Measurements from ENCODE around the gene GNG5. TPM values are rescaled to one million over a fixed set of nuclear protein-coding genes. Genes with fewer than 3 reads are reported as not detected.

GNG5 gene
- total and polyA plus RNA-seq, 11 donors: 129 to 299 (median 167) TPM

Other genes starting within 250 kb of the GNG5 start
- 1 to 10 TPM in 7 of 9 donors, under 1 TPM in 1, not detected in 1; 0.40 to 3.0 (median 1.7) TPM for gene SAMD13, start 204.9 kb downstream of the GNG5 start, total RNA-seq
- gene SAMD13, start 204.9 kb downstream of the GNG5 start, polyA plus RNA-seq: under 1 TPM; 0.42 to 0.84 TPM
- gene DNASE2B, start 108.1 kb downstream of the GNG5 start, total RNA-seq: under 1 TPM in 1 of 9 donors, not detected in 8; 0.53 TPM
- gene DNASE2B, start 108.1 kb downstream of the GNG5 start, polyA plus RNA-seq: under 1 TPM in 1 of 2 donors, not detected in 1; 0.06 TPM
- gene RPF1, start 27.3 kb downstream of the GNG5 start, total RNA-seq: 10 to 100 TPM; 30.3 to 63.9 (median 34.5) TPM
- 10 to 100 TPM; 23.9 to 66.8 TPM for gene RPF1, start 27.3 kb downstream of the GNG5 start, polyA plus RNA-seq
- 1 to 10 TPM in 6 of 9 donors, under 1 TPM in 2, not detected in 1; 0.82 to 2.0 (median 1.2) TPM for gene SPATA1, start 195 bp downstream of the GNG5 start, total RNA-seq
- under 1 TPM in 1 of 2 donors, not detected in 1; 0.19 TPM for gene SPATA1, start 195 bp downstream of the GNG5 start, polyA plus RNA-seq
- 10 to 100 TPM in 2 of 9 donors, 1 to 10 TPM in 7; 6.6 to 19.9 (median 7.8) TPM for gene CTBS, start 67.9 kb upstream of the GNG5 start, total RNA-seq
- gene CTBS, start 67.9 kb upstream of the GNG5 start, polyA plus RNA-seq: 1 to 10 TPM; 2.5 to 5.0 TPM
- 10 to 100 TPM in 6 of 9 donors, 1 to 10 TPM in 3; 4.5 to 18.5 (median 13.7) TPM for gene SSX2IP, start 183.9 kb upstream of the GNG5 start, total RNA-seq
- gene SSX2IP, start 183.9 kb upstream of the GNG5 start, polyA plus RNA-seq: 10 to 100 TPM in 1 of 2 donors, 1 to 10 TPM in 1; 2.6 to 15.6 TPM

Data from heart left ventricle (tissue), 11 donors.